GM12892 (cell line): ENCODE results near the gene CCNL2.

ENCODE experiments used
- POLR2A ChIP-seq: IDR thresholded peaks from 2 replicates; pipeline ENCODE4 v1.6.1; 2011; ENCODE audit warnings: low read depth, low read length, control low read depth
- POLR2AphosphoS5 ChIP-seq: IDR thresholded peaks from 2 replicates; pipeline ENCODE4 v1.6.1; 2011; ENCODE audit warnings: low read depth, low read length, control low read depth
- TAF1 ChIP-seq: IDR thresholded peaks from 2 replicates; pipeline ENCODE4 v1.6.1; 2011; ENCODE audit warnings: low read depth, mild to moderate bottlenecking, control low read depth, low read length, borderline replicate concordance

DNA sequence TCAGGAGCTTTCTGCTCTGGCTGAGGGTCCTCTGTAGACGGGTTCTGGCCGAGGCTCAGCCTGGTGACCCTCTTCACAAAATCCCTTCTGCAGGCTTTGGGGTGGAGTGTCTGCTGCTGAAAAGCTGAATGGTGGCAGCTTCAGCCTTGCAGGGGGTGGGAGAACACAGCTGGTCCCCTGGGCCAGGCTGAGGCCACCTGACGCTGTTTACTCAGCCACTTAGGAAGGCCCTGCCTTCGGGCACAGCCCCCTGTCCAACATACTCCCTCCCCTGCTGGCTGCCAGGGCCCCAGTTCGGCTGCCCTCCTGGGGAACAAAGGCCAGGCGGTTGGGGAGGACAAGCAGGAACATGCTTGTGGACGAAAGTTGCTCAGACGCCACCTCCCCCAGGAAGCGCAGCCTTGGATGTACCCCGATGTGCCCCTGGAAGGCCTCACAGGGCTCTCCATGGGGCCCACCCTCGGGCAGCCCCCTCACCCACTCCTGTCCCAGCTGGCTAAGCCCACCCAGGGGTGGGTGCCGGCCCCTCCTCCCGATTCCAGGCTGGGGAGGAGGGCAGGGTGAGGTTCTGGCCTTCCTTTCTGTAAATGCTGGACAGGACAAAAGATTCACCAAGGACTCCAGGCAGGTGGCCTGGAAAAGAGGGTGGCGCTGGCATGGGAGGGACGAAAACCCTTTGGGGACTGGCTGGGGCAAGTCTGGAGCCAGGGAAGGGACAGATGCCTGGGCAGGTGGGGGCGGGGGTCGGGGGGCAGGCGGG lies 22.2 kb upstream of the CCNL2 start, which contains the start of gene ANKRD65:
- TF ChIP-seq POLR2A = no peak
- TF ChIP-seq TAF1 = no peak
- TF ChIP-seq POLR2AphosphoS5 = no peak
